ENCODE data around the gene TAF10.

TAF10 gene

GRCh38 chr11:6640985-6641701 is 29.1 kb upstream of the TAF10 start:
- DNase-seq (ENCODE audit: low read depth in 2 of 2, low spot score in 1 of 2) = no peak

- DNase-seq (ENCODE audit: low read depth in 2 of 2, low spot score in 1 of 2) = no peak
Measured at GRCh38 chr11:6640036-6640984, 28.3 kb upstream of the TAF10 start.

DNA sequence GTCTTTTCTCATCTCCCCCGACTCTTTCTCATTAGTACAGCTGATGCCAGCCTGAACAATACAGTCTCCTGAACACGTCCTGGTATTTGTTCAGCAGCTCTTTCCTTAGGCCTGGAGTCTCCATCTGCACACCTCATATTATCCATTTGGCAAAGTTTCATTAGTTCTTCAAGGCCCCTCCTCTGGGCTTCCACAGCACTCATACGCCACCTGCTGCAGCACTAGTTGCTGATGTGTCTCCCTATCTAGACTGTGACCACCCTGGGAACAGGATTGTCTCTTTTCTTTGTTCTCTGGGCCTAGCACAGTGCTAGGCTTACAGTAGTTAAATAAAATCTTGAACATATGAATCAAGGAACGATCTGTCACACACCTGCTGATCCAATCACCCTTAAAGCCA is 26.4 kb upstream of the TAF10 start:
- no peak for DNase-seq (ENCODE audit: low read depth in 2 of 2, low spot score in 1 of 2)

DNA sequence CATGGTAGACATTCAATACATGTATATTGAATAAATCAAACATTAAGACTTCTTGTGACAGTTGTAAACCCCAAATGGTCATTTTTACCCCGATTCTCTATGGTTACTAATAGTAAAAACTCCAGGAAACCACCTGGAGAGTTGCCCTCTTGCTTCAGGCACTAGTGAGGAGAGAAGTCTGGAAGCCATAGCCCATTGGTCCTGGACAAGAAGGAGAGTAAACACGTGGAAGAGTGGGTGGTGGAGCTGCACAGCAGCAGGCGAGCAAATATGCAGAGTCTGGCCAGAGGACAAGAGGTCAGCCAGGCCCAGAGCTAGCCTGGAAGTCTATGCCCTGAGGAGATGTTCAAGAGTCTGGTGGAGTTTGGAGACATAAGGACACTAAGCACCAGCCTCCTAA is 25.9 kb upstream of the TAF10 start:
- DNase-seq (ENCODE audit: low read depth in 2 of 2, low spot score in 1 of 2) = no peak

- no peak for DNase-seq (ENCODE audit: low read depth in 2 of 2, low spot score in 1 of 2)
Measured at GRCh38 chr11:6636480-6636879, 24.5 kb upstream of the TAF10 start.

GRCh38 chr11:6635082-6635932 is 23.3 kb upstream of the TAF10 start:
- DNase-seq (ENCODE audit: low read depth in 2 of 2, low spot score in 1 of 2) = no peak

DNA sequence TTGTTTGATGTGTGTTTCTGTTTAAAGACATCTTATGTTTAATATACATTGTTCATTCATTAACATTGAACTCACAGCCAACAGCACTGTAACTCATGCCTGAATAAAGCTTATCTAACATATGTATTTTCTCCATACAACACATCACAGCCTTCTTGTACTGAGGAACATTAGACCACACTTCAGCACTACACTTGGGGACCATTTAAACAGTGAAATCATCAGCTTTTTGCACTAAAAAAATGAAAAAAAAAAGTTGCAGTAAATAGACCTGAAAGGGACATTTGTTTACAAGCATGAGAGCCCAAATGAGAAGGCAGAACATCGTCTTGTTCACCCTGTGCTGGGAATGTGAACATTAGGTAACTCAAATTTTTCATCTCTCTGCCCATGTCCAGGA is 22.5 kb upstream of the TAF10 start:
- no peak for DNase-seq (ENCODE audit: low read depth in 2 of 2, low spot score in 1 of 2)

GRCh38 chr11:6633422-6634408 is 21.7 kb upstream of the TAF10 start:
- no peak for DNase-seq (ENCODE audit: low read depth in 2 of 2, low spot score in 1 of 2)

- DNase-seq (ENCODE audit: low read depth in 2 of 2, low spot score in 1 of 2) = no peak
Measured at GRCh38 chr11:6632116-6633073, 20.4 kb upstream of the TAF10 start.

DNA sequence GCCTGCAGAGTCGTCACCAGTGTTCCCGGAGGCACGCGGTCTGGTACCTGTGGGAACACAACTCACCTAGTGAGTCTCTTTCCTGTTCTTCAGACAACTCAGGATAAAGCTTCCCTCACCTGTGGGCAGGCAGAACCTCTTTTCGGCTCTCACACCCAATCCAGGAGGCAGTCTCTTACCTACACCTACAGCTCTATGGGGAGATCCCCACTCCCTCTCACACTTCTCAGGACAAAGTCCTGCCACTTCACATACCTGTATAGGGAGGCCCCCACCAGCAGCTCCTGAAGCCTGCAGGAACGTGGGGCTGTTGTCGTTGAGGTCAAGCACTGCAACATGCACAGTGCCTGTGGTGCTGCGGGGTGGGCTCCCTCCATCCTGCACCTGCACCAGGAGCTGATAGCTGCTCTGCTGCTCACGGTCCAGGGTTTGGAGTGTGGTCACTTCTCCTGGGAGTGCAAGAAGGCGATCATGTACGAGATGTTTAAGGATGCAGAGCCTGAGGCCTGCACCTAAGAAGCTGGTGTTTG is 19.4 kb upstream of the TAF10 start:
- DNase-seq (ENCODE audit: low read depth in 2 of 2, low spot score in 1 of 2) = no peak

- DNase-seq (ENCODE audit: low read depth in 2 of 2, low spot score in 1 of 2) = no peak
Measured at GRCh38 chr11:6630632-6631291, 18.7 kb upstream of the TAF10 start.

- DNase-seq (ENCODE audit: low read depth in 2 of 2, low spot score in 1 of 2) = no peak
Measured at GRCh38 chr11:6629892-6630631, 18.0 kb upstream of the TAF10 start.

DNA sequence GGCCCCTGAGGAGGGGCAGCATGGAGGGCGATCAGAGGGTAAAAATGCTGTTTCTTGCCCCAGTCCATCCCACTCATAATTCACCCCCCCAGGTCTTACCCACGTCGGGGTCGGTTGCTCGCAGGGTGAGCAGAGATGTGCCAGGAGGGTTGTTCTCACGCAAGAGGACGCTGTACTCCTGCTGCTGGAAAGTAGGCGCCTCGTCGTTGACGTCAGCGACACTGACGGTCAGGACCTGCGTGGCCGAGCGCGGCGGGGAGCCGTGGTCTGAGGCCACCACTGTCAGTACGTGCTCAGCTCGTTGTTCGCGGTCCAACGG is 17.5 kb upstream of the TAF10 start:
- DNase-seq (ENCODE audit: low read depth in 2 of 2, low spot score in 1 of 2) = no peak

DNA sequence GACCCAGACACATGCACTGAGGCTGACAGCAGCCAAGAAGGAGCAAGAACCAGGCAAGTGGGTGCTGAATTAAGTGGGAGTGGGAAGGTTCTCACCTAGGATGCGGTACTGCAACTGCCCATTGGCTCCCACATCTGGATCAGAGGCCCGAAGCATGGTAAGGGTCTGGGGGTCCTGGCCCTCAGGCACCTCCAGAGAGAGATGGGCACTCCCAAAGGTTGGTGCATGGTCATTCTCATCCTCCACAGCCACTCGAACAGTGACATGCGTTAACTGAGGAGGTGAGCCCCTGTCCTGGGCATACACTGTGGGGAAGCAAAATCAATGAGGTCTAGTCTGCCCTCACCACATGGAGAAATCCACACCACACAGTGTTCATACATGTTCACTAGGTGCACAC is 16.5 kb upstream of the TAF10 start:
- DNase-seq (ENCODE audit: low read depth in 2 of 2, low spot score in 1 of 2) = no peak

DNA sequence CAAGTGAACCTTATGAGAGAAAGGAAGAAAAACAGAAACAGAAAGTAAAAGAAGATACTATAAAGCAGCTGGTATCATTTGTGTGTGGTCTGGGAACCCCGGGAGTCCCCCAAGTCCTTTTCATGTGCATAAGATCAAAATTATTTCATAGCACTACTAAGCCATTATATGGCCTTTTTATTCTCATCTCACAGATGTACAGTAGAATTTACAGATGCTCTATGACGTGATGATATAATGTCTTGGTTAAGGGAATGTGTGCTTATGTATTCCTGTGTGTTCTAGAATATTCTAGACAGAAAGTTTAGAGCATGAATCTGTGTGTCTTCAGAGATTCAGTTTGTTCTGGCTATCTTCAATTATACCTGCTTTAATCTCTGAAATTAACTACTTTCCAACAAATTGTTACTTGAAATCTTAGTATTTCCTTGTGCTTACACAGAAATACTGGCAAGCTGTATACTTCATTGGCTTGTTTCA is 15.8 kb upstream of the TAF10 start:
- no peak for DNase-seq (ENCODE audit: low read depth in 2 of 2, low spot score in 1 of 2)

DNA sequence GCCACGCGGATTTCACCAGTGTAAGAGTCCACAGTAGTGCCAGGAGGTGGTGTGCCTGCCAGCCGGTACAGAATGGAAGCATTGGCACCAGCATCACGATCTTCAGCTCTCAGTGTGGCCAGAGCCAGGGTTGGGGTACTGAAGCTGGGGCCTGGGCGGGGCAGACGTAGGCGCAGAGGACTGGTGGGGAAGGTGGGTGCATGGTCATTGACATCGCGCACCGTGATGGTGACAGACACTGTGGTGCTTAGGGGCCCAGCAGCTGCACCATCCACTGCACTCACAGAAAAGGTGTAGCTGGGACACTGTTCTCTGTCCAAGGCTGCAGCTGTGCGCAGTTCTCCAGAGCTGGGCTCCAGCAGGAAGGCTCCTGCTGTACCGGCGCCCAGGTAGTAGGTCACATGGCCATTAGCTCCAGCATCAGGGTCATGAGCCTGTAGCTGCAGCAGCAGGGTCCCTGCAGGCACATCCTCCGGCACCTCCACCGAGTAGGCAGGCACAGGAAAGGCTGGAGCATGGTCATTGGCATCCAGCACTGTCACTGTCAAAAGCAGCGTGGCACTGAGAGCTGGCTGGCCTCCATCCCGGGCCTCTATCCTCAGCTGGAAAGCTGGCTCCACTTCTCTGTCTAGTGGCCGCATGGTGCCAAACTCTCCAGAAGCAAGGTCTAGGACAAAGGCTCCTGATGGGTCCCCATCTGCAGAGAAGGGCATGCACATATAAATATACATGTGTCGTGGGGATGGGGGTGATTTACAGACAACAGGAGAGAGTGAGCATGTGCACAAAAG is 15.2 kb upstream of the TAF10 start:
- DNase-seq (ENCODE audit: low read depth in 2 of 2, low spot score in 1 of 2) = no peak
